H9 (cell line): ENCODE measurements around the gene MCF2L2. TPM values are rescaled to one million over a fixed set of nuclear protein-coding genes. Genes with fewer than 3 reads are reported as not detected.
"Not testable (repeated sequence)": the region's sequence is repeated elsewhere in the genome, so short reads cannot be mapped to it uniquely, and the experiment has no call there.

Source experiments
- DNase-seq: peaks from one replicate; pipeline ENCODE4 v3.0.0-alpha.2; 2017
- H2AFZ ChIP-seq: one replicate; pipeline ENCODE4 v1.6.1; 2013; ENCODE audit warnings: mild to moderate bottlenecking, low read length, control low read depth, moderate library complexity
- H2AK5ac ChIP-seq: 2 replicates; pipeline ENCODE4 v1.6.1; 2013; ENCODE audit warnings: low read length, control low read depth, mixed read lengths; ENCODE audit not compliant: insufficient read length
- H2BK120ac ChIP-seq: one replicate; pipeline ENCODE4 v1.6.1; 2013; ENCODE audit warnings: low read depth, mild to moderate bottlenecking, low read length, control low read depth, inconsistent platforms; ENCODE audit not compliant: poor library complexity, severe bottlenecking
- H2BK12ac ChIP-seq: 2 replicates; pipeline ENCODE4 v1.6.1; 2013; ENCODE audit warnings: low read length, control low read depth, mixed read lengths, low read depth; ENCODE audit not compliant: insufficient read length
- H2BK15ac ChIP-seq: 2 replicates; pipeline ENCODE4 v1.6.1; 2013; ENCODE audit warnings: low read depth, low read length, control low read depth
- H2BK20ac ChIP-seq: one replicate; pipeline ENCODE4 v1.6.1; 2013; ENCODE audit warnings: low read depth, mild to moderate bottlenecking, low read length, control low read depth, inconsistent platforms; ENCODE audit not compliant: poor library complexity, severe bottlenecking
- H2BK5ac ChIP-seq: 2 replicates; pipeline ENCODE4 v1.6.1; 2013; ENCODE audit warnings: low read length, control low read depth, mixed read lengths; ENCODE audit not compliant: insufficient read length
- H3K14ac ChIP-seq: 2 replicates; pipeline ENCODE4 v1.6.1; 2013; ENCODE audit warnings: low read length, control low read depth; ENCODE audit not compliant: insufficient read depth
- H3K18ac ChIP-seq: 2 replicates; pipeline ENCODE4 v1.6.1; 2013; ENCODE audit warnings: low read depth, mild to moderate bottlenecking, mixed read lengths, low read length, control low read depth; ENCODE audit not compliant: insufficient read length
- H3K23ac ChIP-seq: 2 replicates; pipeline ENCODE4 v1.6.1; 2013; ENCODE audit warnings: low read length, control low read depth, mixed read lengths, low read depth; ENCODE audit not compliant: insufficient read length
- H3K23me2 ChIP-seq: 2 replicates; pipeline ENCODE4 v1.6.1; 2013; ENCODE audit warnings: low read depth, mild to moderate bottlenecking, mixed read lengths, low read length, control low read depth; ENCODE audit not compliant: insufficient read length, poor library complexity, severe bottlenecking
- H3K27ac ChIP-seq: 2 replicates; pipeline ENCODE4 v1.5.1; 2013; ENCODE audit warnings: low read length, control low read depth, mixed read lengths, low read depth; ENCODE audit not compliant: insufficient read length
- H3K27me3 ChIP-seq: 2 replicates; pipeline ENCODE4 v1.6.1; 2013; ENCODE audit warnings: low read length, control low read depth, inconsistent platforms; ENCODE audit not compliant: insufficient read depth
- H3K4ac ChIP-seq: 2 replicates; pipeline ENCODE4 v1.6.1; 2013; ENCODE audit warnings: low read depth, mild to moderate bottlenecking, control low read depth, inconsistent platforms, low read length, moderate library complexity
- H3K4me1 ChIP-seq: 2 replicates; pipeline ENCODE4 v1.6.1; 2013; ENCODE audit warnings: low read length, control low read depth, inconsistent platforms; ENCODE audit not compliant: insufficient read depth
- H3K4me2 ChIP-seq: 2 replicates; pipeline ENCODE4 v1.6.1; 2013; ENCODE audit warnings: low read length, control low read depth, mixed read lengths; ENCODE audit not compliant: insufficient read length, insufficient read depth
- H3K56ac ChIP-seq: 2 replicates; pipeline ENCODE4 v1.6.1; 2013; ENCODE audit warnings: low read depth, mild to moderate bottlenecking, mixed read lengths, low read length, control low read depth; ENCODE audit not compliant: insufficient read length
- H3K79me1 ChIP-seq: 2 replicates; pipeline ENCODE4 v1.6.1; 2013; ENCODE audit warnings: low read depth, mild to moderate bottlenecking, moderate library complexity, low read length, control low read depth, inconsistent platforms; ENCODE audit not compliant: insufficient read depth, poor library complexity, severe bottlenecking
- H3K79me2 ChIP-seq: 2 replicates; pipeline ENCODE4 v1.6.1; 2013; ENCODE audit warnings: low read length, control low read depth, inconsistent platforms; ENCODE audit not compliant: insufficient read depth
- H3K9ac ChIP-seq: 2 replicates; pipeline ENCODE4 v1.6.1; 2013; ENCODE audit warnings: low read length, control low read depth, mixed read lengths; ENCODE audit not compliant: insufficient read length; ENCODE audit errors: extremely low read depth
- H3K9me3 ChIP-seq: one replicate; pipeline ENCODE4 v1.6.1; 2013; ENCODE audit warnings: low read depth, low read length, inconsistent platforms; ENCODE audit not compliant: control insufficient read depth
- H3T11ph ChIP-seq: one replicate; pipeline ENCODE4 v1.6.1; 2013; ENCODE audit warnings: mild to moderate bottlenecking, low read length, control low read depth, inconsistent platforms
- H4K20me1 ChIP-seq: one replicate; pipeline ENCODE4 v1.6.1; 2013; ENCODE audit not compliant: control insufficient read depth, insufficient read length, insufficient read depth
- H4K5ac ChIP-seq: 2 replicates; pipeline ENCODE4 v1.6.1; 2013; ENCODE audit warnings: low read depth, mild to moderate bottlenecking, mixed read lengths, low read length, control low read depth; ENCODE audit not compliant: insufficient read length
- H4K8ac ChIP-seq: replicated peaks from 2 replicates; pipeline ENCODE4 v1.6.1; 2013; ENCODE audit warnings: low read length, control low read depth, mixed read lengths, low read depth; ENCODE audit not compliant: insufficient read length
- H4K91ac ChIP-seq: 2 replicates; pipeline ENCODE4 v1.6.1; 2013; ENCODE audit warnings: low read depth, mild to moderate bottlenecking, moderate library complexity, mixed read lengths, low read length, control low read depth; ENCODE audit not compliant: insufficient read length
- H3K27ac Mint-ChIP-seq, 3 experiments: 2 replicates in 2 of 3; 3 replicates in 1 of 3; pipeline ENCODE4 v1.8.0; 2020 to 2021; ENCODE audit warnings: mixed read lengths in 3 of 3, mild to moderate bottlenecking in 1 of 3, moderate library complexity in 1 of 3
- H3K27me3 Mint-ChIP-seq: 2 replicates; pipeline ENCODE4 v1.8.0; 2021; ENCODE audit warnings: low read depth, mild to moderate bottlenecking, moderate library complexity, mixed read lengths
- H3K36me3 Mint-ChIP-seq, 3 experiments: 2 replicates in 2 of 3; 3 replicates in 1 of 3; pipeline ENCODE4 v1.8.0; 2020 to 2021; ENCODE audit warnings: low read depth in 3 of 3, mixed read lengths in 3 of 3; ENCODE audit not compliant: insufficient read depth in 1 of 3
- H3K4me1 Mint-ChIP-seq, 2 experiments: 2 replicates each; pipeline ENCODE4 v1.8.0; 2020; ENCODE audit warnings: mixed read lengths in 2 of 2
- H3K4me3 Mint-ChIP-seq, 2 experiments: 2 replicates in 1 of 2; 3 replicates in 1 of 2; pipeline ENCODE4 v1.8.0; 2020 to 2021; ENCODE audit warnings: mild to moderate bottlenecking in 2 of 2, mixed read lengths in 2 of 2, moderate library complexity in 1 of 2
- H3K9me3 Mint-ChIP-seq, 2 experiments: 2 replicates in 1 of 2; 3 replicates in 1 of 2; pipeline ENCODE4 v1.8.0; 2020; ENCODE audit warnings: mild to moderate bottlenecking in 2 of 2, mixed read lengths in 2 of 2, moderate library complexity in 1 of 2
- CTCF ChIP-seq: fragments of 200-600 bp; sonication (generic); conservative IDR thresholded peaks from 3 replicates; pipeline ENCODE4 v1.8.0; 2021; ENCODE audit warnings: antibody characterized with exemption, mild to moderate bottlenecking
- WGBS: extraction: QIAGEN DNeasy Blood & Tissue Kit; methylation state at CpG from one replicate; pipeline ENCODE4 v1.1.7; 2013; ENCODE audit warnings: missing lambda C conversion rate, low lambda C conversion rate, mixed read lengths; ENCODE audit not compliant: insufficient read length; ENCODE audit errors: extremely low coverage; 5-methylcytosine and 5-hydroxymethylcytosine counted together
- total RNA-seq: library from RNA; stranded (reverse); gene quantifications from 2 replicates; pipeline ENCODE4 v1.2.1, GENCODE V29; 2021

The MCF2L2 gene
- total RNA-seq, 1 experiment from 2014 or later: 6.4 TPM

GRCh38 chr3:183466575-183466974, 38.2 kb upstream of the MCF2L2 start:
- Histone ChIP-seq H3K4me1 (no peaks in the 10 kb centered on the region), H3T11ph (no peak overlapping the region), H3K23ac (no peak overlapping the region), H2BK15ac (no peak overlapping the region), H3K4ac (no peak overlapping the region), H4K5ac (no peak overlapping the region), H3K9ac (no peak overlapping the region), H4K20me1 (no peaks in the 10 kb centered on the region), H2AFZ (no peak overlapping the region), H3K4me2 (no peak overlapping the region), H2BK20ac (no peak overlapping the region), H4K8ac (no peak overlapping the region), H3K14ac (no peak overlapping the region), H3K27ac (no peak overlapping the region), H3K18ac (no peak overlapping the region), H3K79me1 (no peaks in the 10 kb centered on the region), H3K79me2 (no peaks in the 10 kb centered on the region), H2BK120ac (no peak overlapping the region), H3K23me2 (no peaks in the 10 kb centered on the region), H2BK5ac (no peak overlapping the region), H3K56ac (no peak overlapping the region), H2AK5ac (no peak overlapping the region), H2BK12ac (no peak overlapping the region), H3K9me3 (no peaks in the 10 kb centered on the region), H3K27me3 (no peaks in the 10 kb centered on the region), H4K91ac (no peak overlapping the region)
- no peaks in the 10 kb centered on the region for H3K9me3 Mint-ChIP-seq
- H3K27me3 Mint-ChIP-seq: no peaks in the 10 kb centered on the region
- H3K4me3 Mint-ChIP-seq: no peak overlapping the region
- no peaks in the 10 kb centered on the region for H3K4me1 Mint-ChIP-seq
- TF ChIP-seq CTCF: no peak
- H3K27ac Mint-ChIP-seq: no peak overlapping the region
- no CpG with 5 or more reads among the region's 3 CpGs for WGBS
- no peak for DNase-seq
- no peaks in the 10 kb centered on the region for H3K36me3 Mint-ChIP-seq

GRCh38 chr3:183465710-183466109, 37.3 kb upstream of the MCF2L2 start:
- not testable (repeated sequence) for DNase-seq, H2BK15ac ChIP-seq, H3K4me1 ChIP-seq, H2BK12ac ChIP-seq, H2AFZ ChIP-seq, H3K4ac ChIP-seq, H4K8ac ChIP-seq, H3K27me3 ChIP-seq, H3K79me2 ChIP-seq, H3K4me2 ChIP-seq, H3K9ac ChIP-seq, H2BK120ac ChIP-seq, H3K4me1 Mint-ChIP-seq, H2BK20ac ChIP-seq, H3K27ac Mint-ChIP-seq, H3K27ac ChIP-seq, H3K27me3 Mint-ChIP-seq, H3K36me3 Mint-ChIP-seq, H3K9me3 Mint-ChIP-seq, H3T11ph ChIP-seq, H4K5ac ChIP-seq, H3K18ac ChIP-seq, H4K91ac ChIP-seq, H3K4me3 Mint-ChIP-seq, H3K23me2 ChIP-seq, H2BK5ac ChIP-seq, H3K79me1 ChIP-seq, H2AK5ac ChIP-seq, H3K14ac ChIP-seq, H3K23ac ChIP-seq, H4K20me1 ChIP-seq, H3K56ac ChIP-seq, H3K9me3 ChIP-seq
- no CpG with 5 or more reads among the region's 13 CpGs for WGBS
